GM12878 (cell line): ENCODE results near the gene TM4SF1.

ENCODE experiments used
- BRCA1 ChIP-seq: IDR thresholded peaks from 2 replicates; pipeline ENCODE4 v1.6.1; 2011; ENCODE audit warnings: low read depth, low read length, improper control_type of control experiment
- CTCF ChIP-seq, 3 experiments: IDR thresholded peaks in 2 of 3; conservative IDR thresholded peaks in 1 of 3; 2 replicates each; pipeline ENCODE4 v1.5.1; 2011; ENCODE audit warnings: low read depth in 3 of 3, low read length in 3 of 3, mild to moderate bottlenecking in 3 of 3, control low read depth in 2 of 3, moderate library complexity in 2 of 3, inconsistent platforms in 1 of 3, mixed read lengths in 1 of 3; ENCODE audit not compliant: control insufficient read depth in 2 of 3, insufficient read depth in 1 of 3; ENCODE audit errors: extremely low read depth in 1 of 3
- MXI1 ChIP-seq: fragments of 150-350 bp; IDR thresholded peaks from 2 replicates; pipeline ENCODE4 v1.6.1; 2011; ENCODE audit warnings: low read depth, mild to moderate bottlenecking, inconsistent platforms, low read length, improper control_type of control experiment
- POLR2AphosphoS5 ChIP-seq: IDR thresholded peaks from 2 replicates; pipeline ENCODE4 v1.6.1; 2011; ENCODE audit warnings: mild to moderate bottlenecking, low read length, inconsistent platforms
- SMAD5 ChIP-seq: IDR thresholded peaks from 2 replicates; pipeline ENCODE4 v1.6.1; 2016; ENCODE audit warnings: antibody characterized with exemption, low read depth
- YY1 ChIP-seq: IDR thresholded peaks from 2 replicates; pipeline ENCODE4 v1.6.1; 2011; ENCODE audit warnings: low read depth, mild to moderate bottlenecking, low read length
- TF ChIP-seq, protein P1 (sequence below): fragments of 150-350 bp; IDR thresholded peaks from 2 replicates; pipeline ENCODE4 v1.6.1; 2016; ENCODE audit warnings: low read depth, low read length

DNA sequence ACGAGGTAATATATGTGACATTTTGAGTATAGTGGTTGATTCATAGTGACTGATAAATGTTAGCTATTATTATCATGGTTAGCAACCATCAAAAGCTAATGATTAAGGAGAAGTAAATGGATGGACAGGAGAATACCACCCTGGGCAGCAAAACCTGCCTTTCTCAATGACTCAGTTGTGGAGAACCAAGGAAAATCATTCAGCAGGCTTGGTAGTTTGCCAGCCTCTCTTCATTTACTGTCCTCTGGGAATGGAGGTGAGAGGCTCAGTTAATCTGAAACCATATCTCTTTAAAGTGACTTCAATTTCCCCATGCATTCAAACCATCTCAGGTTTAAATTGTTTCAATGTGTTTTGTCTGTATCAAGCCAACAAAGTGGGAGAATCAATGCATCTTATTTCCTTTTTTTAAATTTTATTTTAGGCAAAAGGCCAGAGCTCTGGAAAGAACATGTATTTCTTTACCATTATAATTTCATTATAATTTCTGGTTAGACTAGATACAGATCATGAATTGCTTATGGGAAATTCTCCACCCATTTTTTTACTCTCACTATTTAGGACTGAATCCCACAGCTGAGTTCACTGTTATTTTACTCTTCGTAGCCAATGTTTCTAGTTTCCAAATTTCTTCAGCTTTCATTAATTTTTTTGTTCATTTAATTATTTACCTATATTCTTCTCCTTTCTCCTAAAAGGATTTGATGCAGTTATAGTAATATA, 46.7 kb downstream of the TM4SF1 start:
- no peak for TF ChIP-seq BRCA1
- TF ChIP-seq, protein P1, sequence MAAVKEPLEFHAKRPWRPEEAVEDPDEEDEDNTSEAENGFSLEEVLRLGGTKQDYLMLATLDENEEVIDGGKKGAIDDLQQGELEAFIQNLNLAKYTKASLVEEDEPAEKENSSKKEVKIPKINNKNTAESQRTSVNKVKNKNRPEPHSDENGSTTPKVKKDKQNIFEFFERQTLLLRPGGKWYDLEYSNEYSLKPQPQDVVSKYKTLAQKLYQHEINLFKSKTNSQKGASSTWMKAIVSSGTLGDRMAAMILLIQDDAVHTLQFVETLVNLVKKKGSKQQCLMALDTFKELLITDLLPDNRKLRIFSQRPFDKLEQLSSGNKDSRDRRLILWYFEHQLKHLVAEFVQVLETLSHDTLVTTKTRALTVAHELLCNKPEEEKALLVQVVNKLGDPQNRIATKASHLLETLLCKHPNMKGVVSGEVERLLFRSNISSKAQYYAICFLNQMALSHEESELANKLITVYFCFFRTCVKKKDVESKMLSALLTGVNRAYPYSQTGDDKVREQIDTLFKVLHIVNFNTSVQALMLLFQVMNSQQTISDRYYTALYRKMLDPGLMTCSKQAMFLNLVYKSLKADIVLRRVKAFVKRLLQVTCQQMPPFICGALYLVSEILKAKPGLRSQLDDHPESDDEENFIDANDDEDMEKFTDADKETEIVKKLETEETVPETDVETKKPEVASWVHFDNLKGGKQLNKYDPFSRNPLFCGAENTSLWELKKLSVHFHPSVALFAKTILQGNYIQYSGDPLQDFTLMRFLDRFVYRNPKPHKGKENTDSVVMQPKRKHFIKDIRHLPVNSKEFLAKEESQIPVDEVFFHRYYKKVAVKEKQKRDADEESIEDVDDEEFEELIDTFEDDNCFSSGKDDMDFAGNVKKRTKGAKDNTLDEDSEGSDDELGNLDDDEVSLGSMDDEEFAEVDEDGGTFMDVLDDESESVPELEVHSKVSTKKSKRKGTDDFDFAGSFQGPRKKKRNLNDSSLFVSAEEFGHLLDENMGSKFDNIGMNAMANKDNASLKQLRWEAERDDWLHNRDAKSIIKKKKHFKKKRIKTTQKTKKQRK: no peak
- no peak for TF ChIP-seq POLR2AphosphoS5
- TF ChIP-seq CTCF (IDR thresholded peaks at IDR 0.05 in 2 of 3, conservative IDR thresholded peaks at IDR 0.05 in 1 of 3; ENCODE audit: control insufficient read depth in 2 of 3, extremely low read depth in 1 of 3, insufficient read depth in 1 of 3, low read depth in 3 of 3, low read length in 3 of 3): no peak
- no peak for TF ChIP-seq YY1
- no peak for TF ChIP-seq MXI1
- TF ChIP-seq SMAD5: no peak
